ENCODE results near the gene DVL1.

DNA sequence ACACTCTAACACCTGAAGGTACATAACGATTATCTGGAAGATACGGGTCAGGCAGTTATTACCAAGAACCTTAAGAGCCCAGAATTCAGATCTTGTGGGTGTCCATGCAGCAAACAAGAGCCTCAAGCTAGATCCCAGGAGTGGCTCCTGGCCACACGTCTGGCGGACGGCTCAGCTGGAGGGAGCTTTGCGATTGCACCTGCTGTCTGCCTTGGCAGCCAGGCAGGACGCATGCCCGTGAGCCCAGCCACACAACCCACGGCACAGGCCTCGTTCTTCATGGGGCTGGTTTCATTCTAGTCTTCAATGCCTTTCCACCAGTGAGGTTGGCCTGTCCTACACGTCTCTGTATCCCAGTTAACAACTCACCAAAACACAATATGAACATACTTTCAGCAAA is 44.2 kb upstream of the DVL1 start:
- TF ChIP-seq, protein P1, sequence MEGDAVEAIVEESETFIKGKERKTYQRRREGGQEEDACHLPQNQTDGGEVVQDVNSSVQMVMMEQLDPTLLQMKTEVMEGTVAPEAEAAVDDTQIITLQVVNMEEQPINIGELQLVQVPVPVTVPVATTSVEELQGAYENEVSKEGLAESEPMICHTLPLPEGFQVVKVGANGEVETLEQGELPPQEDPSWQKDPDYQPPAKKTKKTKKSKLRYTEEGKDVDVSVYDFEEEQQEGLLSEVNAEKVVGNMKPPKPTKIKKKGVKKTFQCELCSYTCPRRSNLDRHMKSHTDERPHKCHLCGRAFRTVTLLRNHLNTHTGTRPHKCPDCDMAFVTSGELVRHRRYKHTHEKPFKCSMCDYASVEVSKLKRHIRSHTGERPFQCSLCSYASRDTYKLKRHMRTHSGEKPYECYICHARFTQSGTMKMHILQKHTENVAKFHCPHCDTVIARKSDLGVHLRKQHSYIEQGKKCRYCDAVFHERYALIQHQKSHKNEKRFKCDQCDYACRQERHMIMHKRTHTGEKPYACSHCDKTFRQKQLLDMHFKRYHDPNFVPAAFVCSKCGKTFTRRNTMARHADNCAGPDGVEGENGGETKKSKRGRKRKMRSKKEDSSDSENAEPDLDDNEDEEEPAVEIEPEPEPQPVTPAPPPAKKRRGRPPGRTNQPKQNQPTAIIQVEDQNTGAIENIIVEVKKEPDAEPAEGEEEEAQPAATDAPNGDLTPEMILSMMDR (IDR thresholded peaks at IDR 0.05), result no peak
- TF ChIP-seq FOXJ3 (CRISPR knock-in tag; IDR thresholded peaks at IDR 0.05; ENCODE audit: borderline replicate concordance), result no peak
- TF ChIP-seq, protein P2, sequence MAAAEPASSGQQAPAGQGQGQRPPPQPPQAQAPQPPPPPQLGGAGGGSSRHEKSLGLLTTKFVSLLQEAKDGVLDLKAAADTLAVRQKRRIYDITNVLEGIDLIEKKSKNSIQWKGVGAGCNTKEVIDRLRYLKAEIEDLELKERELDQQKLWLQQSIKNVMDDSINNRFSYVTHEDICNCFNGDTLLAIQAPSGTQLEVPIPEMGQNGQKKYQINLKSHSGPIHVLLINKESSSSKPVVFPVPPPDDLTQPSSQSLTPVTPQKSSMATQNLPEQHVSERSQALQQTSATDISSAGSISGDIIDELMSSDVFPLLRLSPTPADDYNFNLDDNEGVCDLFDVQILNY (CRISPR knock-in tag; IDR thresholded peaks at IDR 0.05), result no peak
- no peak for TF ChIP-seq ELF4 (CRISPR knock-in tag; IDR thresholded peaks at IDR 0.05; ENCODE audit: low read depth)
- TF ChIP-seq, protein P3, sequence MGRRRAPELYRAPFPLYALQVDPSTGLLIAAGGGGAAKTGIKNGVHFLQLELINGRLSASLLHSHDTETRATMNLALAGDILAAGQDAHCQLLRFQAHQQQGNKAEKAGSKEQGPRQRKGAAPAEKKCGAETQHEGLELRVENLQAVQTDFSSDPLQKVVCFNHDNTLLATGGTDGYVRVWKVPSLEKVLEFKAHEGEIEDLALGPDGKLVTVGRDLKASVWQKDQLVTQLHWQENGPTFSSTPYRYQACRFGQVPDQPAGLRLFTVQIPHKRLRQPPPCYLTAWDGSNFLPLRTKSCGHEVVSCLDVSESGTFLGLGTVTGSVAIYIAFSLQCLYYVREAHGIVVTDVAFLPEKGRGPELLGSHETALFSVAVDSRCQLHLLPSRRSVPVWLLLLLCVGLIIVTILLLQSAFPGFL (CRISPR knock-in tag; IDR thresholded peaks at IDR 0.05; ENCODE audit: borderline replicate concordance), result no peak
- TF ChIP-seq CREB1 (CRISPR knock-in tag; IDR thresholded peaks at IDR 0.05), result no peak
- no peak for TF ChIP-seq TP53 (CRISPR knock-in tag; IDR thresholded peaks at IDR 0.05)
- TF ChIP-seq, protein P4, sequence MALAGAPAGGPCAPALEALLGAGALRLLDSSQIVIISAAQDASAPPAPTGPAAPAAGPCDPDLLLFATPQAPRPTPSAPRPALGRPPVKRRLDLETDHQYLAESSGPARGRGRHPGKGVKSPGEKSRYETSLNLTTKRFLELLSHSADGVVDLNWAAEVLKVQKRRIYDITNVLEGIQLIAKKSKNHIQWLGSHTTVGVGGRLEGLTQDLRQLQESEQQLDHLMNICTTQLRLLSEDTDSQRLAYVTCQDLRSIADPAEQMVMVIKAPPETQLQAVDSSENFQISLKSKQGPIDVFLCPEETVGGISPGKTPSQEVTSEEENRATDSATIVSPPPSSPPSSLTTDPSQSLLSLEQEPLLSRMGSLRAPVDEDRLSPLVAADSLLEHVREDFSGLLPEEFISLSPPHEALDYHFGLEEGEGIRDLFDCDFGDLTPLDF (CRISPR knock-in tag; IDR thresholded peaks at IDR 0.05), result no peak
- TF ChIP-seq, protein P5, sequence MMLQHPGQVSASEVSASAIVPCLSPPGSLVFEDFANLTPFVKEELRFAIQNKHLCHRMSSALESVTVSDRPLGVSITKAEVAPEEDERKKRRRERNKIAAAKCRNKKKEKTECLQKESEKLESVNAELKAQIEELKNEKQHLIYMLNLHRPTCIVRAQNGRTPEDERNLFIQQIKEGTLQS (CRISPR knock-in tag; conservative IDR thresholded peaks at IDR 0.05), result no peak
- TF ChIP-seq, protein P6, sequence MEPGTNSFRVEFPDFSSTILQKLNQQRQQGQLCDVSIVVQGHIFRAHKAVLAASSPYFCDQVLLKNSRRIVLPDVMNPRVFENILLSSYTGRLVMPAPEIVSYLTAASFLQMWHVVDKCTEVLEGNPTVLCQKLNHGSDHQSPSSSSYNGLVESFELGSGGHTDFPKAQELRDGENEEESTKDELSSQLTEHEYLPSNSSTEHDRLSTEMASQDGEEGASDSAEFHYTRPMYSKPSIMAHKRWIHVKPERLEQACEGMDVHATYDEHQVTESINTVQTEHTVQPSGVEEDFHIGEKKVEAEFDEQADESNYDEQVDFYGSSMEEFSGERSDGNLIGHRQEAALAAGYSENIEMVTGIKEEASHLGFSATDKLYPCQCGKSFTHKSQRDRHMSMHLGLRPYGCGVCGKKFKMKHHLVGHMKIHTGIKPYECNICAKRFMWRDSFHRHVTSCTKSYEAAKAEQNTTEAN (CRISPR knock-in tag; IDR thresholded peaks at IDR 0.05), result no peak
- no peak for TF ChIP-seq JUN (CRISPR knock-in tag; IDR thresholded peaks at IDR 0.05)
- TF ChIP-seq, protein P7, sequence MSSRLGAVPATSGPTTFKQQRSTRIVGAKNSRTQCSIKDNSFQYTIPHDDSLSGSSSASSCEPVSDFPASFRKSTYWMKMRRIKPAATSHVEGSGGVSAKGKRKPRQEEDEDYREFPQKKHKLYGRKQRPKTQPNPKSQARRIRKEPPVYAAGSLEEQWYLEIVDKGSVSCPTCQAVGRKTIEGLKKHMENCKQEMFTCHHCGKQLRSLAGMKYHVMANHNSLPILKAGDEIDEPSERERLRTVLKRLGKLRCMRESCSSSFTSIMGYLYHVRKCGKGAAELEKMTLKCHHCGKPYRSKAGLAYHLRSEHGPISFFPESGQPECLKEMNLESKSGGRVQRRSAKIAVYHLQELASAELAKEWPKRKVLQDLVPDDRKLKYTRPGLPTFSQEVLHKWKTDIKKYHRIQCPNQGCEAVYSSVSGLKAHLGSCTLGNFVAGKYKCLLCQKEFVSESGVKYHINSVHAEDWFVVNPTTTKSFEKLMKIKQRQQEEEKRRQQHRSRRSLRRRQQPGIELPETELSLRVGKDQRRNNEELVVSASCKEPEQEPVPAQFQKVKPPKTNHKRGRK (CRISPR knock-in tag; IDR thresholded peaks at IDR 0.05; ENCODE audit: borderline replicate concordance), result no peak
- no peak for TF ChIP-seq TCF7 (CRISPR knock-in tag; IDR thresholded peaks at IDR 0.05; ENCODE audit: low read depth)
- TF ChIP-seq ZNF232 (CRISPR knock-in tag; IDR thresholded peaks at IDR 0.05), result no peak

Data from WTC11 (cell line).